Esophagus muscularis mucosa (tissue), 3 donors: Measurements from ENCODE around the gene TSSC4.

Source experiments
- CTCF ChIP-seq, 3 experiments: fragments of 200-600 bp in 2 of 3; fragments of 450-650 bp in 1 of 3; sonication (generic) in 2 of 3; IDR thresholded peaks; one replicate each; pipeline ENCODE4 v1.5.1; 2017 to 2019; ENCODE audit warnings: antibody characterized with exemption in 3 of 3, mild to moderate bottlenecking in 2 of 3, moderate library complexity in 1 of 3
- POLR2A ChIP-seq: fragments of 450-650 bp; IDR thresholded peaks from one replicate; pipeline ENCODE4 v1.6.1; 2017; ENCODE audit warnings: antibody characterized with exemption, moderate library complexity, mild to moderate bottlenecking, low read depth
- POLR2AphosphoS5 ChIP-seq, 2 donors: sonication (generic); formaldehyde crosslinking; IDR thresholded peaks; one replicate each; pipeline ENCODE4 v1.6.1; 2017; ENCODE audit warnings: antibody characterized with exemption in 2 of 2

GRCh38 chr11:2431395-2431794, 30.8 kb downstream of the TSSC4 start:
- TF ChIP-seq CTCF (IDR thresholded peaks at IDR 0.05) (no peak), POLR2A (no peak), POLR2AphosphoS5 (IDR thresholded peaks at IDR 0.05) (no peak)
